OCI-LY1 (cell line): ENCODE data around the gene CHST11.

ENCODE experiments used
- H2AFZ ChIP-seq: fragments of 200-600 bp; sonication (generic), shearing (Covaris generic); 2 replicates; pipeline ENCODE4 v1.6.0; 2014; ENCODE audit warnings: antibody characterized with exemption, mild to moderate bottlenecking, low read length
- H3F3A ChIP-seq: fragments of 200-600 bp; sonication (generic), shearing (Covaris generic); 2 replicates; pipeline ENCODE4 v1.6.0; 2014; ENCODE audit warnings: mild to moderate bottlenecking, antibody characterized with exemption, low read length, moderate library complexity; ENCODE audit not compliant: insufficient read depth
- H3K27ac ChIP-seq: fragments of 200-600 bp; sonication (generic); 2 replicates; pipeline ENCODE4 v1.5.1; 2014; ENCODE audit warnings: low read length, mixed run types, mild to moderate bottlenecking, low read depth; ENCODE audit not compliant: poor library complexity, severe bottlenecking
- H3K27me3 ChIP-seq: fragments of 200-600 bp; sonication (generic); 2 replicates; pipeline ENCODE4 v1.6.0; 2014; ENCODE audit warnings: antibody characterized with exemption, mild to moderate bottlenecking, low read length, moderate library complexity; ENCODE audit not compliant: insufficient read depth
- H3K36me3 ChIP-seq: fragments of 200-600 bp; sonication (generic); 2 replicates; pipeline ENCODE4 v1.6.1; 2014; ENCODE audit warnings: mild to moderate bottlenecking, antibody characterized with exemption, low read length, moderate library complexity, mixed read lengths; ENCODE audit not compliant: insufficient read depth
- H3K4me1 ChIP-seq: fragments of 200-600 bp; sonication (generic); 2 replicates; pipeline ENCODE4 v1.5.1; 2014; ENCODE audit warnings: mild to moderate bottlenecking, low read length, moderate library complexity; ENCODE audit not compliant: insufficient read depth, severe bottlenecking
- H3K4me2 ChIP-seq: fragments of 200-600 bp; sonication (generic), shearing (Covaris generic); 2 replicates; pipeline ENCODE4 v1.6.1; 2014; ENCODE audit warnings: low read length
- H3K4me3 ChIP-seq: fragments of 200-600 bp; sonication (generic); 2 replicates; pipeline ENCODE4 v1.5.1; 2014; ENCODE audit warnings: low read length, low read depth, mild to moderate bottlenecking, mixed read lengths; ENCODE audit not compliant: poor library complexity, severe bottlenecking
- H3K79me2 ChIP-seq: fragments of 200-600 bp; shearing (Covaris generic); 2 replicates; pipeline ENCODE4 v1.6.1; 2016; ENCODE audit warnings: mixed run types, low read length, mixed read lengths; ENCODE audit not compliant: insufficient read depth
- H3K9ac ChIP-seq: fragments of 200-600 bp; sonication (generic), shearing (Covaris generic); 2 replicates; pipeline ENCODE4 v1.6.1; 2014; ENCODE audit warnings: mild to moderate bottlenecking, low read length, mixed read lengths
- H3K9me2 ChIP-seq: fragments of 200-600 bp; sonication (generic), shearing (Covaris generic); 2 replicates; pipeline ENCODE4 v1.6.1; 2014; ENCODE audit warnings: low read depth, mild to moderate bottlenecking, low read length, mixed read lengths
- H3K9me3 ChIP-seq: fragments of 200-600 bp; shearing (Covaris generic); 2 replicates; pipeline ENCODE4 v1.6.1; 2014; ENCODE audit warnings: low read length, mixed read lengths
- H4K20me1 ChIP-seq: fragments of 200-600 bp; sonication (generic), shearing (Covaris generic); 2 replicates; pipeline ENCODE4 v1.6.0; 2016; ENCODE audit warnings: mild to moderate bottlenecking, low read length; ENCODE audit not compliant: insufficient read depth
- CTCF ChIP-seq: fragments of 200-600 bp; sonication (generic), shearing (Covaris generic); IDR thresholded peaks from 2 replicates; pipeline ENCODE4 v1.5.1; 2017; ENCODE audit warnings: mild to moderate bottlenecking, antibody characterized with exemption, low read length, moderate library complexity, mixed read lengths
- EZH2 ChIP-seq: fragments of 200-600 bp; sonication (generic), shearing (Covaris generic); IDR thresholded peaks from 2 replicates; pipeline ENCODE4 v1.8.0; 2017; ENCODE audit warnings: borderline replicate concordance, mixed run types, mild to moderate bottlenecking, antibody characterized with exemption, low read length, moderate library complexity, mixed read lengths

The CHST11 gene

GRCh38 chr12:104514092-104514810, 57.5 kb downstream of the CHST11 start:
- no peak overlapping the region for H3K27ac ChIP-seq
- H4K20me1 ChIP-seq: no peaks in the 10 kb centered on the region
- no peaks in the 10 kb centered on the region for H3K79me2 ChIP-seq

GRCh38 chr12:104515899-104516298, 59.2 kb downstream of the CHST11 start:
- Histone ChIP-seq H4K20me1 (no peaks in the 10 kb centered on the region), H3F3A (no peaks in the 10 kb centered on the region), H3K36me3 (no peaks in the 10 kb centered on the region), H3K9me2 (no peaks in the 10 kb centered on the region), H3K9ac (no peak overlapping the region), H2AFZ (no peak overlapping the region), H3K4me2 (no peak overlapping the region), H3K9me3 (no peaks in the 10 kb centered on the region), H3K27me3 (no peaks in the 10 kb centered on the region), H3K4me1 (peaks cover 27% of the 10 kb centered on the region), H3K79me2 (no peaks in the 10 kb centered on the region), H3K4me3 (no peak overlapping the region), H3K27ac (no peak overlapping the region)
- TF ChIP-seq CTCF (no peak), EZH2 (no peak)

More at GRCh38 chr12:104514092-104514810, 57.5 kb downstream of the CHST11 start:
- H3F3A ChIP-seq: no peaks in the 10 kb centered on the region
- H3K4me1 ChIP-seq: peaks cover 15% of the 10 kb centered on the region
- H3K27me3 ChIP-seq: no peaks in the 10 kb centered on the region
- H2AFZ ChIP-seq: no peak overlapping the region
- no peaks in the 10 kb centered on the region for H3K9me3 ChIP-seq
- H3K4me2 ChIP-seq: no peak overlapping the region
- H3K9me2 ChIP-seq: no peaks in the 10 kb centered on the region
- no peak for TF ChIP-seq CTCF
- TF ChIP-seq EZH2: no peak
- H3K36me3 ChIP-seq: no peaks in the 10 kb centered on the region
- H3K9ac ChIP-seq: no peak overlapping the region
- no peak overlapping the region for H3K4me3 ChIP-seq

GRCh38 chr12:104516821-104517220, 60.1 kb downstream of the CHST11 start:
- H3K9me2 ChIP-seq: no peaks in the 10 kb centered on the region
- no peak for TF ChIP-seq EZH2
- TF ChIP-seq CTCF: no peak
- H3K9me3 ChIP-seq: no peaks in the 10 kb centered on the region
- no peak overlapping the region for H3K9ac ChIP-seq
- H3K4me3 ChIP-seq: no peak overlapping the region
- no peaks in the 10 kb centered on the region for H4K20me1 ChIP-seq
- H3K27ac ChIP-seq: no peak overlapping the region
- H3F3A ChIP-seq: no peaks in the 10 kb centered on the region
- H3K4me1 ChIP-seq: peaks cover 36% of the 10 kb centered on the region
- H2AFZ ChIP-seq: no peak overlapping the region
- H3K36me3 ChIP-seq: no peaks in the 10 kb centered on the region
- no peaks in the 10 kb centered on the region for H3K79me2 ChIP-seq
- H3K4me2 ChIP-seq: no peak overlapping the region
- H3K27me3 ChIP-seq: no peaks in the 10 kb centered on the region
